ENCODE results near the gene AOAH. TPM values are rescaled to one million over a fixed set of nuclear protein-coding genes. Genes with fewer than 3 reads are reported as not detected.
A peak's percentile ranks its signal among the peaks of the same experiment; 100 is the strongest.

The AOAH gene
- total and polyA plus RNA-seq, 2 of the 4 experiments (the other 2 are of a cell fraction), result not detected

GRCh38 chr7:36600869-36601530 is 123.3 kb downstream of the AOAH start:
- no CpG with 5 or more reads among the region's 5 CpGs for WGBS, 2 experiments (ENCODE audit: extremely low coverage in 2 of 2, insufficient read length in 1 of 2)
- dilution Hi-C loops (cut with HindIII; ENCODE audit: low sequenced_read_pairs, unreplicated experiment), result no loop called here

More at GRCh38 chr7:36600869-36601530, 123.3 kb downstream of the AOAH start:
- BruUV-seq (replicated peaks), result no TSS peak
- Histone ChIP-seq H3K9ac (ENCODE audit: low read depth, low read length) (no peak overlapping the region), H3K18ac (ENCODE audit: low read depth, low read length) (no peak overlapping the region), H3K36me3 (ENCODE audit: control insufficient read depth, insufficient read depth, low read length) (no peaks in the 10 kb centered on the region), H3K9me3 (ENCODE audit: control insufficient read depth, insufficient read depth, low read length) (no peaks in the 10 kb centered on the region), H2BK5ac (ENCODE audit: low read depth, low read length, poor library complexity, severe bottlenecking) (no peak overlapping the region), H2BK20ac (ENCODE audit: low read depth, low read length) (no peak overlapping the region), H3K27me3 (ENCODE audit: control insufficient read depth, insufficient read depth, low read length) (peaks cover 5% of the 10 kb centered on the region; the same call in 1 of the 2 replicates), H4K20me1 (ENCODE audit: insufficient read depth, low read length) (no peaks in the 10 kb centered on the region), H4K91ac (ENCODE audit: insufficient read depth, low read depth, low read length) (no peak overlapping the region), H2BK120ac (ENCODE audit: low read depth, low read length) (no peak overlapping the region), H3K23ac (ENCODE audit: low read depth, low read length) (no peak overlapping the region), H2BK15ac (ENCODE audit: low read depth, low read length) (no peak overlapping the region), H3K79me1 (ENCODE audit: low read depth in 1 of 2, low read length in 2 of 2) (no peaks in the 10 kb centered on the region), H3K9me1 (ENCODE audit: insufficient read depth, low read length) (no peaks in the 10 kb centered on the region; the same call in 1 of the 2 replicates), H3K56ac (ENCODE audit: extremely low read depth, insufficient read depth, low read length) (no peak overlapping the region), H3K27ac (ENCODE audit: insufficient read depth, low read length) (no peak overlapping the region), H2AK9ac (replicated peaks; ENCODE audit: low read depth, low read length, poor library complexity) (no peak overlapping the region), H2AFZ (replicated peaks; ENCODE audit: low read length, poor library complexity) (no peak overlapping the region), H3K4ac (ENCODE audit: low read depth, low read length) (no peak overlapping the region), H3K4me3 (ENCODE audit: insufficient read depth, low read depth, low read length) (no peak overlapping the region), H2AK5ac (ENCODE audit: low read depth, low read length) (no peak overlapping the region), H4K5ac (ENCODE audit: low read depth, low read length) (no peak overlapping the region), H4K8ac (ENCODE audit: low read depth in 2 of 2, low read length in 2 of 2) (no peak overlapping the region), H3K4me2 (ENCODE audit: low read depth, low read length) (no peak overlapping the region), H3K4me1 (ENCODE audit: control insufficient read depth, insufficient read depth, low read length) (no peaks in the 10 kb centered on the region), H3K14ac (replicated peaks; ENCODE audit: low read depth, low read length) (no peak overlapping the region)
- ATAC-seq (ENCODE audit: low read depth) (peak; percentile 74), DNase-seq (peak; percentile 70)
- in situ Hi-C loops (cut with MboI; ENCODE audit: low sequenced_read_pairs) (no loop called here), intact Hi-C loops (cut with micrococcal nuclease) (no loop called here)
- POLR2A ChIA-PET (ENCODE audit: unreplicated experiment), result no interaction called here
- TF ChIP-seq MAZ (IDR thresholded peaks at IDR 0.05; ENCODE audit: borderline replicate concordance, low read depth, low read length), result peak; percentile 54; the same call in 1 of the 2 replicates
- TF ChIP-seq FOS (IDR thresholded peaks at IDR 0.05; ENCODE audit: low read depth, low read length), result peak; percentile 36; the same call in 1 of the 2 replicates
- TF ChIP-seq, protein P1, sequence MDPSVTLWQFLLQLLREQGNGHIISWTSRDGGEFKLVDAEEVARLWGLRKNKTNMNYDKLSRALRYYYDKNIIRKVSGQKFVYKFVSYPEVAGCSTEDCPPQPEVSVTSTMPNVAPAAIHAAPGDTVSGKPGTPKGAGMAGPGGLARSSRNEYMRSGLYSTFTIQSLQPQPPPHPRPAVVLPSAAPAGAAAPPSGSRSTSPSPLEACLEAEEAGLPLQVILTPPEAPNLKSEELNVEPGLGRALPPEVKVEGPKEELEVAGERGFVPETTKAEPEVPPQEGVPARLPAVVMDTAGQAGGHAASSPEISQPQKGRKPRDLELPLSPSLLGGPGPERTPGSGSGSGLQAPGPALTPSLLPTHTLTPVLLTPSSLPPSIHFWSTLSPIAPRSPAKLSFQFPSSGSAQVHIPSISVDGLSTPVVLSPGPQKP (IDR thresholded peaks at IDR 0.05; ENCODE audit: borderline replicate concordance, low read depth, low read length), result no peak
- CTCF ChIA-PET, result no interaction called here

All from IMR-90 (cell line).